Left colon (tissue), 2 donors: ENCODE data around the gene MEIOSIN. TPM values are rescaled to one million over a fixed set of nuclear protein-coding genes. Genes with fewer than 3 reads are reported as not detected.

Experiments
- ATAC-seq: fragments of 200-7000 bp; cut with Tn5 transposase; one replicate; pipeline ENCODE4 v1.9.1; 2020; ENCODE audit warnings: mild to moderate bottlenecking, moderate library complexity
- DNase-seq, 2 donors: peaks; one replicate each; pipeline ENCODE4 v3.0.0-alpha.2; 2020
- intact Hi-C, 2 donors: fragments of 100-400 bp; cut with DNase I in 1 of 2; cut with micrococcal nuclease in 1 of 2; formaldehyde crosslinking; loops; one replicate each; pipeline versions ENCODE4 v1.11.2 to v1.14.0; 2022; cut with DNase I, micrococcal nuclease
- total RNA-seq, 2 donors: library from RNA; stranded (reverse); fragmentation: NEBNext Ultra II Directional; extraction: Animal tissue kit (Norgen Biotek cat#: 25700); gene quantifications; one replicate each; pipeline ENCODE4 v1.2.1, GENCODE V29; 2021
- donor health status: DM: no; HTN: no; CAD: no.
- donor health status: DM: yes; HTN: yes; CAD: no.

MEIOSIN gene
- total RNA-seq, 2 donors from 2014 or later: not detected

DNA sequence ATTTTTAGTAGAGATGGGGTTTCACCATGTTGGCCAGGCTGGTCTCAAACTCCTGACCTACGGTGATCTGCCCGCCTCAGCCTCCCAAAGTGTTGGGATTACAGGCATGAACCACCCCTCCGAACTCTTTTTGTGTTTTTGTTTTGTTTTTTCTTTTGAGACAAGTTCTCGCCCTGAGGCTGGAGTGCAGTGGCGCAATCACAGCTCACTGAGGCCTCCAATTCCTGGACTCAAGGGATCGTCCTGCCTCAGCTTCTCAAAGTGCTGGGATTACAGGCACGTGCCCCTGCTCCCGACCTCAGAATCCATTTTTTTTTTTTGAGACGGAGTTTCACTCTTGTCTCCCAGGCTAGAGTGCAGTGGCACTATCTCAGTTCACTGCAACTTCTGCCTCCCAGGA lies 24.5 kb downstream of the MEIOSIN start:
- no peak for ATAC-seq
- intact Hi-C loops: no loop called here
- no peak for DNase-seq

DNA sequence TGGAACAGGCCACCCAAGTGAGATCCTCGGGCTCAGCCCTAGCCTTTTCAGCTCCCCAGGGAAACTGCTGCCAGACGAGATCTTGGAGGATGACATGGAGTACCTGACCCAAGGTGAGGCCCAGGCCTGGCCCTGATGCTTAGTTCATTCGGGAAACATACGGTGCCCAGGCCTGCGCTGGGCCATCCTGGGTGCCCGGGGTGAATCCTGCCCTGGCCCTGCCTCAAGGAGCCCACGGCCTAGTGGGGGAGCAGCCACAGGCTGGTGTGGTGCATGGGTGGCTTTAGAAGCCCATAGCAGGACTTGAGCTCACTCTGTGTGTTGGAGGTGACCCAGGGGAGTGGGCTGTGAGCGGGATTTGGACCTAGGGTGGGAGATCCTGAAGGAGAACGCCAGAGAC lies 25.7 kb downstream of the MEIOSIN start:
- DNase-seq (no peak), ATAC-seq (no peak)
- intact Hi-C loops: no loop called here

- intact Hi-C loops: loop anchor here in 1 of 2 donors (10.0 kb wide), 1 partner anchor 47 kb away; no protein-coding TSS in a partner anchor
- ATAC-seq: no peak
- no peak for DNase-seq
Observed at GRCh38 chr19:45761714-45762113, 28.5 kb downstream of the MEIOSIN start.

DNA sequence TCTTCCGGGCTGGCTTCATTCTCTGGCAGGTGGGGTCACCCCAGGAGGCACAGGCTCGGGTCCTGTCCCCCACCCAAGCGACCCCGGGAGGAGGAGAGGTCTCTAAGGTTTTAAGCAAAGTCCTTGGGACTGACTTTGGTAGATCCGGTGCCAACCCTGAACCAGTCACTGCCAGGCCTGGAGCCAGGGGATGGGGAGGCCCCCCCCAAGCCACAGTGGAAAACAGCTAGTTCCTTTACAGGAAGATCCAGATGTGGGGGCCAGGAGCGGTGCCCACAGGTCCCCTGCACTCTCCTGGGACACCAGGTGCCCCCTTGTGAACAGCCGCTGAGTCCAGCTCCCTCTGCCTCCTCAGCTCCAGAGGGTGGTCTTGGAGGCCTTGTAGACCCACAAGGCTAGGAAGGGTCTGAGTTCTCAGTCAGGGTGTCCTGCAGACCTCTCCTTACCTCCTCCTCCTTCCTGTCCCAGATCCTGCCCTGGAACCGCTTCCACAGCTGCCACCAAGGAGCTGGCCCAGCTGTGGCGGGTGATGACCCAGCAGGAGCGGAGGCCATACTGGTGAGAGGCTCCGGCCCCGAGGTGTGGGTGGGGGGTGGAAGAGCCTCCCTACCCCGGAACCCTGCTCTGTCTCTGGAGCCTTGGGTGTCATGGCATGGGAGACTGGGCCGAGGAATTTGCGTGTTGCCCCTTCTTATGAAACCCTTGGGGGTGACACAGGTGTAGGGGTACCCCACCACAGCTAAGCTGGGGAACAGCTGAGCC lies 29.8 kb downstream of the MEIOSIN start:
- ATAC-seq (no peak), DNase-seq (no peak)
- intact Hi-C loops: loop anchor here in 1 of 2 donors (10.0 kb wide), 1 partner anchor 48 kb away; no protein-coding TSS in a partner anchor

DNA sequence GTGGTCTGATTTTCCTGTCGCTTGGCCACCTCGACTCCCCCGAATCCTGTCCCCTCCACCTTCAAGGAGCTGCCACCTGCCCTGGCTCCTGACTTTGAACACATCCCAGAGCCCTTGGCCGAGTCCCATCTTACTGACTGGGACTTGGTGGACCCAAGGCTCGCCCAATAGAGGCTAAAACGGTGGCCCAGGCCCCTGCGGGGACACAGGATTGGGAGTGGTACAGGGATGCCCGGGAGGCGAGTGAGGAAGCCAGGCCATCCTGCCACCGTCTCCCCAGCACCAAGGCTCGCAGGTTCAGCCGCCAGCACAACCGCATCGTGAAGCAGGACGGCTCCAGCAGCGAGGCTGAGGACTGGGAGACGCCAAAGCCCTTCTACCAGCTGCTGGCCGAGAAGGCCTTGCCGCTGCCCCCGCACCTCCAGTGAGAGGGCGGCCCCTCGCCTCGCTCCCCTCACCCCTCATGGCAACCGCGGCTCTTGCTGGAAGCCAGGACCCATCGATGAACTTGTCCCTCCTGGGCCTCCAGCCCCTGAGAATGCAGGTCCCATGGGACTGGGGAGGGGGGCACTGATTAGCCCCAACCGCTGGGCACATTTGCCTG lies 30.6 kb downstream of the MEIOSIN start:
- DNase-seq (no peak), ATAC-seq (no peak)
- intact Hi-C loops: loop anchor here in 1 of 2 donors (10.0 kb wide), 1 partner anchor 49 kb away; no protein-coding TSS in a partner anchor

DNA sequence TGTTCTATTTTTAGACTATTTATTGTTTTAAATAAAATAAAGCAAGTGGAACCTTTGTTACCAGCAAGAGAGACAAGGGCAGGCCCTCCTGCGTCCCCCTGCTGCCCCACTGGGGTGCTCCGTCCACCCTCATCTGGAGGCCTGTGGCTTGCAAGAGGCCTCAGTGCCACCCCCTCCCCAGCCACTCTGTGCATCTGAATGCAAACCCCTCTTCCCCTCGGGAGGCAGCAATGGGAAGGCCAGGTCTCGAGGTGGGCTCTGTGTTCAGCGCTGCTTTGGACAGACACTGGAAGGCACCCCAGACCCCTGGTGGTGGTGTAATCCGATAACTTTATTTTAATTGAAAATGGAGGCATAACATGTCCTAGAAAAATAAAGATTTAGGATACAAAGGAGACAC lies 31.2 kb downstream of the MEIOSIN start:
- DNase-seq (no peak), ATAC-seq (no peak)
- intact Hi-C loops: loop anchor here in 1 of 2 donors (10.0 kb wide), 1 partner anchor 50 kb away; no protein-coding TSS in a partner anchor

GRCh38 chr19:45764945-45765701 lies 31.9 kb downstream of the MEIOSIN start:
- no peak for DNase-seq
- intact Hi-C loops: loop anchor here in 1 of 2 donors (10.0 kb wide), 1 partner anchor 50 kb away; no protein-coding TSS in a partner anchor
- ATAC-seq: no peak

DNA sequence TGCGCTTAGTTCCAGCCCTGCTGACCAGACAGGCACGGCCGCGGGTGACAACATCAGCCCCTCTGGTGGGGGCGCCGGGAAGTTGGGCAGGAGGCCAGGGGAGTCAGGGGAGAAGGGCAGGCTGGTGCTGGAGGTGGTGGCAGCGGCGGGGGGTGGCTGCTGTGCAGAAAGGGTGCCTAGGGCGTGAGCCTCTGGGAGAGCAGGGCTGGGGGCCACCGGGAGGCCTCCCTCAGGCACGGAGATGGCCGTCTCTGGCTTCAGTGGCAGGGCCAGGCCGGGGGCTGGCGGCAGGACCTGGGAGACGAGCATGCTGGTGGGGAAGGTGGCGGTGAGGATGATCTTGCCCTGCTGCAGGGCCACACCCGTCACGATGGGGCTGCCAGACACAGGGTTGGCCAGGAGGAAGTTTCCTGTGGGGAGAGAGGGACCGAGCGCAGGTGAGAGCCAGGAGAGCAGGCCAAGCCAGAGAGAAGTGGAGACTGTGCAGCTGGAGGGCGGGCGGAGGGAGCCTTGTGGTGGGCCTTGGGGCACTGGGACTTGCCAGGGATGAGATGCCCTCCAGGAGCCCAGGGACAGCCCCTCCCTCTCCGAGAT lies 32.6 kb downstream of the MEIOSIN start:
- intact Hi-C loops: loop anchor here in 1 of 2 donors (10.0 kb wide), 1 partner anchor 51 kb away; no protein-coding TSS in a partner anchor

DNA sequence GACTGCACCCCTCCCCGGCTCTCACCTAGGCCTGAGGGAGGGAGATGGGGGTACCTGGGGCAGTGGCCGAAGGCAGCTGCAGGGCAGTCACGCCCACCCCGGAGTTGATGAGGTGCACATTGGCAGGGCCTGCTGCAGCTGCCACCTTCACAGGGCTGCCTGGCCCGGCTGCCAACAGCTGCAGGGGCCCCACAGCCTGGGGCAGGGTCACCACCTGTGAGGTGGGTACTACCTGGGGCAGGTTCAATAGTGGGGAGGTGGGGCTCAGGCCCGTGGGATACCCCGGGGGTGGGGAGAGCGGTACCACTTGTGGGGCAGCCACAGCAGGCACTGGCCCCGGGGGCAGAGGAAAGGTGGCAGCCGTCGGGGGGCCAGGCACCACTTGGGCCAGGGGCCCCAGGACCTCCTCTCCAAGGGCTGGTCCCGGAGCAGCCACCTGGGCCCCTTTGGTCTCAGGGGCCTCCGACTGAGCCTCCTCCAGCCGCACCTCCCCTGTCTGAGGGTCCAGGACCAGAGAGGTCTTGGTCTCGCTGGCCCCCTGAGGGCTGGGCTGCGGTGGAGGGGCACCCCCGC lies 33.1 kb downstream of the MEIOSIN start:
- intact Hi-C loops: loop anchor here in 1 of 2 donors (10.0 kb wide), 1 partner anchor 52 kb away; no protein-coding TSS in a partner anchor
- DNase-seq: no peak
- no peak for ATAC-seq

More for the DNA sequence above, 32.6 kb downstream of the MEIOSIN start:
- ATAC-seq (no peak), DNase-seq (peak in 1 of 2 donors; percentile 39)

DNA sequence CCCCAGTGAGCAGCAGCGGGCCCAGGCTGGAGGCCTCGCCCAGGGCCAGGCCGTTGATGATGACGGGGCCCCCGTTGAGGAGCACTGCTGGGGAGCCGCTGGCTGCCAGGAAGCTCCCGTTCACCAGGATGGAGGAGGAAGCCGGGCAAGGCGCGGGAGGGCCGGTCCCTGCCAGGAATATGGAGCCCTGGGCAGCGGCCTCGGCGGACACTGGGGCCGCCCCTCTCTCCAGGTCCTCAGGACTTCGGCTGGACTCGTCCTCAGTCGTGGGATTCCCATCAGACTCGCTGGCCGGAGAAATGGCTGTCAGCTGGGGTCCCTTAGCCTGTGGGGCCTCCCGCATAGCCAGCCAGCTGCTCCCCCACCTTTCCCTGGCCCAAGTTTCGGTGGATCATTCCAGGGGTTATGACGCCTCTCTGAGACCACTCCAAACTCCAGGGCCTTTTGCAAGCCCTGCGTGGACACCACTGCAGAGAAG lies 33.7 kb downstream of the MEIOSIN start:
- intact Hi-C loops: loop anchor here in 1 of 2 donors (10.0 kb wide), 1 partner anchor 52 kb away; no protein-coding TSS in a partner anchor
- ATAC-seq: no peak

GRCh38 chr19:45767410-45767880 lies 34.2 kb downstream of the MEIOSIN start:
- intact Hi-C loops: loop anchor here in 1 of 2 donors (10.0 kb wide), 1 partner anchor 53 kb away; no protein-coding TSS in a partner anchor
- ATAC-seq (no peak), DNase-seq (peak; percentile 72 to 81)

More for the DNA sequence above, 33.7 kb downstream of the MEIOSIN start:
- peak; percentile 36 to 46 for DNase-seq

GRCh38 chr19:45767881-45768654 lies 34.8 kb downstream of the MEIOSIN start:
- intact Hi-C loops: loop anchor here in 1 of 2 donors (10.0 kb wide), 1 partner anchor 53 kb away; no protein-coding TSS in a partner anchor
- DNase-seq (peak; percentile 70 to 76), ATAC-seq (peak; percentile 1)

DNA sequence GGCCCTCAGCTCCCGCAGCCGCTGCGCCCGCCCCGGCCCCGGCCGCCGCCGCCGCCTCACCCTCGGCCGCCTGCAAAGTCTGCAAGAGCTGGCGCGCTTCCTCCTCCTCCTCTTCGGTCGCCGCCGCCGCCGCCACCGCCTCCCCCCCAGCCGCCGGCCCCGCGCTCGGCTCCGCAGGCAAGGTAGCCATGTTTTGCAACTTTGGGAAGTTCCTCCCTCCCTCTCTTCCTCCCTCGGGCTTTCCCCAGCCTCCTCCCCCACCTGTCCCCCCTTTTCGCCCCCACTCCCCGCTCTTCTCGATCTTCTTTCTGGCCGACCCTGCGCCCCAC lies 35.4 kb downstream of the MEIOSIN start:
- no peak for ATAC-seq
- intact Hi-C loops: loop anchor here in 1 of 2 donors (10.0 kb wide), 1 partner anchor 54 kb away; no protein-coding TSS in a partner anchor
- DNase-seq: peak in 1 of 2 donors; percentile 64

DNA sequence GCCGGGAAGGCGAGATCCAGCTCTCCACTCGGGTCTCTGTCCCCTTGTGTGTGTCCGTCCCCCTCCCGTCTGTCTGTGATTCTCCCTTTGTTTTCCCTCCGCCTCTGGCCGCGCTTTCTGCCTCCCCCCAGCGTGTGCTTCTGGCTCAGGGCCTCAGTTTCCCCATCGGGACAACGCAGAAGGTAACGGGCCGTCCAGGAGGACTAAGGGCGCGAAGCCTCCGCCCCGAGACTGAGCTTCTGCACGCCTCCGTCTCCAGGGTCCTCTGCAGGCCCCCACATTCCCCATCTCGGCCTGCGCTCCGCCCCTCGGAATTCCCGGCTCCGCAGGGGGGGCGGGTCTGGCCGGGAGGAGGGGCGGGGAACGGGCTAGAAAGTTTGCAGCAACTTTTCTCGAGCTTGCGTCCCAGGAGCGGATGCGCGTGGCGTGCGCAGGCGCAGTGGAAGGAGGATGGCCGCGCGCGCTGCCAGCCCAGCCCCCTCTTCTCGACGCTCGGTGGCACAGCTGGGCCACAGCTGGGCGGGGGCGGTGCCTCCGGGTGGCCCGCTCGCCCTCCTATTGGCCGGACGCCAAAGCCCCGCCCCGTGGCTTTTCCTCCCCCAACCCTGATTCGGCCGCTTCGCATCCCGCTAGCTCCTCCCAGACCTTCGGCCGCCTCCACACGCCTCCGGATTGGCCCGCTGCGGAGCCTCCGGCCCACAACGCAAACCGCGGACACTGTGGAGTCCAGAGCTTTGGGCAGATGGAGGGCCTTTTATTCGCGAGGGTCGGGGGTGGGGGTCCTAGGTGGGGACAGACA lies 35.9 kb downstream of the MEIOSIN start, which contains the start of gene SIX5:
TSS of gene SIX5 (minus strand) at position 269 of the 799 bp plus-strand sequence. CDS start 408 bp downstream, outside the sequence.
- peak; percentile 64 for ATAC-seq
- intact Hi-C loops: loop anchor here in 1 of 2 donors (10.0 kb wide), 1 partner anchor 54 kb away; no protein-coding TSS in a partner anchor
- peak; percentile 98 to 99 for DNase-seq

DNA sequence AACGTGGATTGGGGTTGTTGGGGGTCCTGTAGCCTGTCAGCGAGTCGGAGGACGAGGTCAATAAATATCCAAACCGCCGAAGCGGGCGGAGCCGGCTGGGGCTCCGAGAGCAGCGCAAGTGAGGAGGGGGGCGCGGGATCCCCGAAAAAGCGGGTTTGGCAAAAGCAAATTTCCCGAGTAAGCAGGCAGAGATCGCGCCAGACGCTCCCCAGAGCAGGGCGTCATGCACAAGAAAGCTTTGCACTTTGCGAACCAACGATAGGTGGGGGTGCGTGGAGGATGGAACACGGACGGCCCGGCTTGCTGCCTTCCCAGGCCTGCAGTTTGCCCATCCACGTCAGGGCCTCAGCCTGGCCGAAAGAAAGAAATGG lies 36.6 kb downstream of the MEIOSIN start:
- peak; percentile 64 to 66 for DNase-seq
- intact Hi-C loops: loop anchor here in 1 of 2 donors (10.0 kb wide), 1 partner anchor 55 kb away; no protein-coding TSS in a partner anchor
- no peak for ATAC-seq
